Colonic mucosa (tissue), 4 donors: ENCODE results near the gene ARHGAP27. TPM values are rescaled to one million over a fixed set of nuclear protein-coding genes. Genes with fewer than 3 reads are reported as not detected.
"Not testable (repeated sequence)": the region's sequence is repeated elsewhere in the genome, so short reads cannot be mapped to it uniquely, and the experiment has no call there.

Experiments used
- DNase-seq: peaks from one replicate; pipeline ENCODE4 v3.0.0-alpha.2; 2020
- H3K27ac ChIP-seq: fragments of 200-600 bp; one replicate; pipeline ENCODE4 v1.8.0; 2021
- H3K27me3 ChIP-seq: fragments of 200-600 bp; one replicate; pipeline ENCODE4 v1.8.0; 2021
- H3K36me3 ChIP-seq: fragments of 200-600 bp; one replicate; pipeline ENCODE4 v1.8.0; 2021
- H3K4me1 ChIP-seq: fragments of 200-600 bp; one replicate; pipeline ENCODE4 v1.8.0; 2021; ENCODE audit warnings: mild to moderate bottlenecking
- H3K4me3 ChIP-seq: fragments of 200-600 bp; one replicate; pipeline ENCODE4 v1.8.0; 2021
- H3K9ac ChIP-seq, 2 donors: one replicate each; pipeline ENCODE4 v1.7.0; 2013; ENCODE audit warnings: control low read depth in 2 of 2, low read depth in 2 of 2, low read length in 2 of 2
- H3K9me3 ChIP-seq: fragments of 200-600 bp; one replicate; pipeline ENCODE4 v1.8.0; 2021
- intact Hi-C: fragments of 100-400 bp; cut with DNase I; formaldehyde crosslinking; loops from one replicate; pipeline ENCODE4 v1.14.1; 2022
- total RNA-seq, 2 donors: library from RNA; stranded (reverse); fragmentation: NEBNext Ultra II Directional in 1 of 2; extraction: Animal tissue kit (Norgen Biotek cat#: 25700) in 1 of 2; gene quantifications; one replicate each; pipeline ENCODE4 v1.2.1, GENCODE V29; 2021
- TF ChIP-seq, protein P1 (sequence below): fragments of 200-600 bp; IDR thresholded peaks from one replicate; pipeline ENCODE4 v1.8.0; 2022; ENCODE audit warnings: antibody characterized with exemption, mild to moderate bottlenecking
- donor health status: healthy.
- donor health status: DM: no; HTN: no; CAD: no.
- donor health status: DM: no; HTN: no; CAD: no.

The ARHGAP27 gene
- total RNA-seq, 2 donors from 2014 or later: 107 to 165 TPM

DNA sequence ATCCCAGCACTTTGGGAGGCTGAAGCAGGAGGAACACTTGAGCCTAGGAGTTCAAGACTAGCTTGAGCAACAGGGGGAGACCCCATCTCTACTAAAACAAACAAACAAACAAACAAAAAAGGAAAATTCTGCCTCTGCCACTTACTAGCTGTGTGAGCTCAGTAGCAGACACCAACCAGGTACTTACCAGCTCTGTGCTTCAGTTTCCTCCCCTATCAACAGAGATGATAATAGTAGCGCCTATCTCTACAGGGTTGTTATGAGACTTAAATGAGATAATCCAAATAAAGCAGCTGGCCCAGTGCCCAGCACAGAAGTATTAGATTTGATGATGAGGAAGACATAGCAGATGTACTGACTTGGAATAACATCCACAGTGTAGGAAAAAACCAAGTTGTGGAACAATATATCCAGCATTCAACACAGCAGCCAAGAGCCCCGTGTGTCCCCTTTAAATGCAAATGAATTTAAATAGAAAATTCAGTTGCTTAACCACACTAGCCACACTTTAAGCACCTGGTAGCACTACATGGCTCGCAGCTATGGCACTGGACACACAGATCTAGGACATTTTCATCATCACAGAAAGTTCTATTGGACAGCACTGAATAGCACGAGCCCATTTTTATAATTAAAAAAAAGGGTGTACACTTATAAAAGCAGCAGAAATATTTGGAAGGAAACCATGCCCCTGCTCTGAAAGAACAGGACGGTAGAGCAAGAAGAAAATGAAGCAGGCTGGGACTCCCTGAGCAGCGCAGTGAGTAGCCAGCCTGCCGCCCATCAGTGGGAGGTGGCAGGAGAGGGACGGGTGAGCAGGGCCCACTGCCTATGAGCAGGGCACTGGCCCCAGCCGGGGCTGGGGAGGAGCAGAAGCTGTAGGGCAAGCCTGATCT lies 19.9 kb upstream of the ARHGAP27 start:
- H3K9me3 ChIP-seq, H3K9ac ChIP-seq, H3K27me3 ChIP-seq, DNase-seq, H3K4me1 ChIP-seq, H3K4me3 ChIP-seq, intact Hi-C loops, H3K36me3 ChIP-seq, H3K27ac ChIP-seq: not testable (repeated sequence)

DNA sequence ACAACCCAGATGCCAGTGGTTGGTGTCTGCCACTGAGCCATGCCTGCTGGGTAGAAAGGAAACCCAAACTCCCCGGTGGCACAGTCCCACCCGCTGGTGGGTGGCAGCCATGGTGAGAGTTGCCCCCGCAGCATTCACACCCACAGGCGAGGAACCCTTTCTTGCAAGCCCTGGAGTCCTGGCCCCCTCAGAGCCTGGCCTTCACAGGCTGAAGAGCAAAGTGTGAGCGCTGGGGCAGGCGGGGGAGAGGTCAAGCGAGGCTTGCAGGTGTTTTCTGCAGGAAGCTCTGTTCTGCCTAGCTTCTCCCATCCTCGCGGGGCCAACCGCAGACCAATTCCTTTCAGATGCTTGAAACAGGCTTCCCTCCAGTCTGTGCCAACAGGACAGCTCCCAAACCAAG lies 19.0 kb upstream of the ARHGAP27 start:
- H3K27ac ChIP-seq, H3K4me1 ChIP-seq, intact Hi-C loops, H3K27me3 ChIP-seq, DNase-seq, H3K4me3 ChIP-seq, H3K36me3 ChIP-seq, H3K9me3 ChIP-seq, H3K9ac ChIP-seq: not testable (repeated sequence)

DNA sequence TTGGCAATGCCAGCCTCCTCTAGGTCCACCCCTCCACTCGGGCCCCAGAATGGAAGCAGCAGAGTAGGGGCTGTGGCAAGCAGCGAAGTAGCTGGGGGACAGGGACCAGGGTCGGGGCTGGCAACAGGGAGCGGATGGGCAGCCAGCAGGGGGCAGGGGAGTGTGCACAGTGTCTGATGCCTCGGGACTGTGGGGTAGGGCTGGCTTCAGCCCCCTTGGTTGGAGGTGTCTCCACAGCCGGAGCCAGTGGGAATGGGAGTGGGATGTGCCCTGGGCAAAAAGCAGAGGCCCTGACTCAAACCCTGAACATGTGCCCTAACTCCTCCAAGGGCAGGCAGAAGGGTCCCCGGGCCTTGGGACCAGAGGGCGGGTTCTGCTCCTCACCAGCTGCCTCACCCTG lies 18.5 kb upstream of the ARHGAP27 start:
- no peak overlapping the region for H3K27ac ChIP-seq
- intact Hi-C loops: no loop called here
- no peaks in the 10 kb centered on the region for H3K27me3 ChIP-seq
- TF ChIP-seq, protein P1, sequence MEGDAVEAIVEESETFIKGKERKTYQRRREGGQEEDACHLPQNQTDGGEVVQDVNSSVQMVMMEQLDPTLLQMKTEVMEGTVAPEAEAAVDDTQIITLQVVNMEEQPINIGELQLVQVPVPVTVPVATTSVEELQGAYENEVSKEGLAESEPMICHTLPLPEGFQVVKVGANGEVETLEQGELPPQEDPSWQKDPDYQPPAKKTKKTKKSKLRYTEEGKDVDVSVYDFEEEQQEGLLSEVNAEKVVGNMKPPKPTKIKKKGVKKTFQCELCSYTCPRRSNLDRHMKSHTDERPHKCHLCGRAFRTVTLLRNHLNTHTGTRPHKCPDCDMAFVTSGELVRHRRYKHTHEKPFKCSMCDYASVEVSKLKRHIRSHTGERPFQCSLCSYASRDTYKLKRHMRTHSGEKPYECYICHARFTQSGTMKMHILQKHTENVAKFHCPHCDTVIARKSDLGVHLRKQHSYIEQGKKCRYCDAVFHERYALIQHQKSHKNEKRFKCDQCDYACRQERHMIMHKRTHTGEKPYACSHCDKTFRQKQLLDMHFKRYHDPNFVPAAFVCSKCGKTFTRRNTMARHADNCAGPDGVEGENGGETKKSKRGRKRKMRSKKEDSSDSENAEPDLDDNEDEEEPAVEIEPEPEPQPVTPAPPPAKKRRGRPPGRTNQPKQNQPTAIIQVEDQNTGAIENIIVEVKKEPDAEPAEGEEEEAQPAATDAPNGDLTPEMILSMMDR: no peak
- H3K36me3 ChIP-seq: no peaks in the 10 kb centered on the region
- H3K9me3 ChIP-seq: no peaks in the 10 kb centered on the region
- DNase-seq: no peak
- no peak overlapping the region for H3K4me3 ChIP-seq
- no peak overlapping the region for H3K9ac ChIP-seq
- H3K4me1 ChIP-seq: peaks cover 5% of the 10 kb centered on the region

DNA sequence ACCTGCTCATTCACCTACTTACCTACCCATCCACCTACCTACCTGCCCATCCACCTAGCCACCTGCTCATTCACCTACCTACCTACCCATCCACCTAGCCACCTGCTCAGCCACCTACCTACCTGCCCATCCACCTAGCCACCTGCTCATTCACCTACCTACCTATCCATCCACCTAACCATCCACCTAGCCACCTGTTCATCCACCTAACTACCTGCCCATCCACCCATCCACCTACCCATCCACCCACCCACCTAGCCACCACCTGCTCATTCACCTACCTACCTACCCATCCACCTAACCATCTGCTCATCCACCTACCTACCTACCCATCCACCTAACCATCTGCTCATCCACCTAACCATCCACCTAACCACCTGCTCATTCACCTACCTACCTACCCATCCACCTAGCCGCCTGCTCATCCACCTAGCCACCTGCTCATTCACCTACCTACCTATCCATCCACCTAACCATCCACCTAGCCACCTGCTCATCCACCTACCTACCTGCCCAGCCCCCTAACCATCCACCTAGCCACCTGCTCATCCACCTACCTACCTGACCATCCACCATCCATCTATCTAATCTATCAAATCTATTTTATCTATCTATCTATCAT lies 17.1 kb upstream of the ARHGAP27 start:
- DNase-seq, intact Hi-C loops, H3K27me3 ChIP-seq, H3K9me3 ChIP-seq, H3K4me1 ChIP-seq, H3K36me3 ChIP-seq, H3K4me3 ChIP-seq, H3K27ac ChIP-seq, H3K9ac ChIP-seq: not testable (repeated sequence)

DNA sequence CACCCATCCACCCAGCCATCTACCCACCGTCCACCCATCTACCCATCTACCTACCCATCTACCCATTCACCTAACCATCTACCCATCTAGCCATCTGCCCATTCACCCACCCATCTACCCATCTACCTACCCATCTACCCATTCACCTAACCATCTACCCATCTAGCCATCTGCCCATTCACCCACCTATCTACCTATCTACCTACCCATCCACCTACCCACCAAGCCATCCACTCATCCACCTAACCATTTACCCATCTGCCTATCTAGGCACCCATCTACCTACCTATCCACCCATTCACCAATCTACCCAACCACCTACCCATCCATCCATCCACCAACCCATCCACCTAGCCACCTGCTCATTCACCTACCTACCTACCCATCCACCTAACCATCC lies 16.6 kb upstream of the ARHGAP27 start:
- H3K9ac ChIP-seq, H3K27me3 ChIP-seq, DNase-seq, H3K36me3 ChIP-seq, H3K9me3 ChIP-seq, H3K4me1 ChIP-seq, intact Hi-C loops, H3K4me3 ChIP-seq: not testable (repeated sequence)
- peak overlapping the region; percentile 76 for H3K27ac ChIP-seq

DNA sequence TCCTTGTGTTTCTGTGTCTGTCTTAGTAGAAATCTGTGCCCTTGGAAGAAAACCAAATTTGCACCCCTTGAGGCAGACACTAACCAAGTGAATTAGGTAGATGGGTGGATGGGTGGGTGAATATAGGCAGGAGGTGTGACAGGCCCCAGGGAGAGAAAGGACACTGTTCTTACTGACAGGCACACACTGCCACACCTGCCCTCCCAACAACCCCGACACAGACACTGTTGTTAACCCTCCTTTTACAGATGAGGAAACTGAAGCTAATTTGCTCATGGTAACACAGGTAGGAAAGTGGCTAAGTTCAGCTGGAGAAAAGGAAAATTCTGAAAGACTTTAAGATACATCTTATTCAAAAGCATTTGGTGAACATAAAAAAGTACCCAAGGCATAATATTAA lies 15.8 kb upstream of the ARHGAP27 start:
- DNase-seq, H3K4me3 ChIP-seq, H3K36me3 ChIP-seq, H3K27me3 ChIP-seq, intact Hi-C loops, H3K9me3 ChIP-seq, H3K9ac ChIP-seq, H3K4me1 ChIP-seq: not testable (repeated sequence)
- peak overlapping the region; percentile 76 for H3K27ac ChIP-seq

DNA sequence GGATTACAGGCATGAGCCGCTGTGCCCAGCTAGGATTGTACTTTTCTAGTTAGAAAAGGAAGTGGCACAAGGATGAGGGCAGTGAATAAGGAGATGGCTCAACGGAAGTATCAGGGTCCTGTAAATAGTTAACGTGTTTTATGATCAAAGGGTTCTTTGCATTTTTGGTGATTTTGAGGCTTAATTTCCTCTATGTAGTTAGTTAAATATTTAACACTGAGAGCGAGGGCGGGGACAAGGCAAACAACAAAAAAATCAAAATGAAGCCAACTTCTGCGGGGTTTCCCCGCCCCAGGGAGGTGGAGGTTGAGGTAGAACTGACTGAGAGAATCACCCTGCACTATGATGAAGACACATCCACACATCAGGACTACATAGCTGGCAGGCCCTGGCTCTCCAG lies 15.4 kb upstream of the ARHGAP27 start:
- H3K36me3 ChIP-seq, H3K9me3 ChIP-seq, intact Hi-C loops, H3K4me3 ChIP-seq, H3K27me3 ChIP-seq, H3K9ac ChIP-seq, H3K4me1 ChIP-seq: not testable (repeated sequence)
- peak overlapping the region; percentile 76 for H3K27ac ChIP-seq
- peak; percentile 78 for DNase-seq

DNA sequence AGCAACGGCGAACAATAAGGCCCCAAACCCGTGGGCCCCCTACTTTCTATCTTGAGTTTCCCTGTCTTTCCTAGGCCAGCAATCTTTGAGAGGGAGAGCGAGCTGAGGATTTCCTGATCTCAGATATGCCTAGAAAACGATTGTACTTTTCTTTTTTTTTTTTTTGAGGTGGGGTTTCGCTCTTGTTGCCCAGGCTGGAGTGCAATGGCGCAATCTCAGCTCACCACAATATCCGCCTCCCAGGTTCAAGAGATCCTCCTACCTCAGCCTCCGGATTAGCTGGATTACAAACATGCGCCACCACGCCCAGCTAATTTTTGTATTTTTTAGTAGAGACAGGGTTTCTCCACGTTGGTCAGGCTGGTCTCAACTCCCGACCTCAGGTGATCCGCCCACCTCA lies 15.0 kb upstream of the ARHGAP27 start:
- H3K27me3 ChIP-seq, DNase-seq, H3K9me3 ChIP-seq, H3K9ac ChIP-seq, H3K36me3 ChIP-seq, H3K4me3 ChIP-seq, intact Hi-C loops, H3K4me1 ChIP-seq: not testable (repeated sequence)
- peak overlapping the region; percentile 76 for H3K27ac ChIP-seq

DNA sequence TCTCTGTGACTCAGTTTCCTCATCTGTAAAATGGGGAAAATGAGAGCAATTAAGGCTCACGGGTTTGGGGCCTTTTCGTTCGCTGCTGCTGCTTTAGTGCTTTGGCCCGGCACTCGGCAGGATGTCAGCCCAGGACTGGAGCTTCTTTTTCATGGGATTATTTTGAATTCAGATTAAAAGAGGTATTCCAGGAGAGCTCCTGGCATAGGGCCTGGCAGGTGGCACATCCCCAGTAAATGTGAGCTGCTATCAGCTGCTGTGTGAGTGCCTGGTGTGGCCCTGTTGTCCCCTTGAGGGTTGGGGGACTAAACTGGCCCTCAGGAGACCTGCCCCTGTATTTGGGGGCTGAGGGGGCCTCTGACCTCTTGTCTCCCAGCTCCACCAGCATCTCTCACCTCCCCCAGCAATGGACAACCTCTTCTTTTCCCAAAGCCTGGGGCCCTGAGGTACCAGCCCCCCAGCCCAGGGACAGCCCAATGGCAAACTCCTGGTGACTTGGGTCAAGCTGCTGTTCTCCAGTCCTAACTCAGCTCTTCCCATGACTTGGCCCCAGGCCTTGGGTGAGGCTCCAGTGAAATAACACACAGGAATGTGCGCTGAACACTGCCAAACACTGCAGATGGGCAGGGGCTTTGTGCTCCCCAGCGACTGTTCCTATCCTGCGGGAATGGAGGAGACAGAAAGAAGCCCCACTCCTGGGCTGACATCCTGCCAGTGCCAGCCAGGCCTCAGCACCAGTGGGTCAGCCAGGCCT lies 14.4 kb upstream of the ARHGAP27 start:
- H3K27me3 ChIP-seq, H3K9me3 ChIP-seq, intact Hi-C loops, H3K9ac ChIP-seq, H3K4me3 ChIP-seq, DNase-seq, H3K36me3 ChIP-seq, H3K4me1 ChIP-seq: not testable (repeated sequence)
- H3K27ac ChIP-seq: peak overlapping the region; percentile 76

DNA sequence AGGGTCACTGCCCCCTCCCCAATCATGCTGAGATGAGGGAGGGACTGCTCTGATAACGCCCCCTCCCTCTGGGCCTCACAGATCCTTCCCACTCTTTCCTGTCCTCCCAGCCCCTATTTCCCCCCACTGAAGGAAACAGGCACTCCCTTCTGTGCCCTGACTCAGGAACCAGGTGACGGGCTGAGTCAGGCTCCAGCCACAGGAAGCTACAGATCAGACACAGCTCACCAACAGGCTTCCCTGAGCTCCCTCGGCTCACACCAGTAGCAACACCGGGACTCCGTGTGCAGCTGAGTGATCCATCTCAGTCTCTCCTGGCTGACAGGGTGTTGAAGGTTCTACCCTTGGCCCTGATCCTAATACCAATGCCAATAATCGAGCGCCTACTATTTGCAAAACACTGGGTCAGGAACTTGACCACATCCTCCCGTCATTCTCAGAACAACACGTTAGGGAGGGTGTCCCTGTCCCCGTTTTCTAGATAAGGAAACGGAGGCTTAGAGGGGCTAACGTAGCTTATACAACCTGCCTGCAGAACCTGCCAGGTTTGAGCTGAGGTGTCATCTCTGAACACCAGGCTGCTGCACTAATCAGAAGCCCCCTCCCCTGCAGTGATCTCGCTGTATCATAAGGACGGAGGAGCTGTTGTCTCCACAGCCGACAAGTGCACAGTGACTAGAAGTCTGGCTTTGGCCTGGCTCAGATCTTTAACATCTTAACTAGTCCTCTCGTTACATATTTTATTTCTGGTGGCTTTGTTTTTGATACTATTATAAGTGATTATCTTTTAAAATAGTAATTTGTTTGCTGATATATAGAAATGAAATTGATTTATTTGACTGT lies 13.5 kb upstream of the ARHGAP27 start:
- H3K36me3 ChIP-seq, DNase-seq, H3K4me3 ChIP-seq, intact Hi-C loops, H3K9me3 ChIP-seq, H3K27me3 ChIP-seq, H3K4me1 ChIP-seq, H3K27ac ChIP-seq: not testable (repeated sequence)
- peak overlapping the region in 1 of 2 donors; percentile 26 for H3K9ac ChIP-seq

DNA sequence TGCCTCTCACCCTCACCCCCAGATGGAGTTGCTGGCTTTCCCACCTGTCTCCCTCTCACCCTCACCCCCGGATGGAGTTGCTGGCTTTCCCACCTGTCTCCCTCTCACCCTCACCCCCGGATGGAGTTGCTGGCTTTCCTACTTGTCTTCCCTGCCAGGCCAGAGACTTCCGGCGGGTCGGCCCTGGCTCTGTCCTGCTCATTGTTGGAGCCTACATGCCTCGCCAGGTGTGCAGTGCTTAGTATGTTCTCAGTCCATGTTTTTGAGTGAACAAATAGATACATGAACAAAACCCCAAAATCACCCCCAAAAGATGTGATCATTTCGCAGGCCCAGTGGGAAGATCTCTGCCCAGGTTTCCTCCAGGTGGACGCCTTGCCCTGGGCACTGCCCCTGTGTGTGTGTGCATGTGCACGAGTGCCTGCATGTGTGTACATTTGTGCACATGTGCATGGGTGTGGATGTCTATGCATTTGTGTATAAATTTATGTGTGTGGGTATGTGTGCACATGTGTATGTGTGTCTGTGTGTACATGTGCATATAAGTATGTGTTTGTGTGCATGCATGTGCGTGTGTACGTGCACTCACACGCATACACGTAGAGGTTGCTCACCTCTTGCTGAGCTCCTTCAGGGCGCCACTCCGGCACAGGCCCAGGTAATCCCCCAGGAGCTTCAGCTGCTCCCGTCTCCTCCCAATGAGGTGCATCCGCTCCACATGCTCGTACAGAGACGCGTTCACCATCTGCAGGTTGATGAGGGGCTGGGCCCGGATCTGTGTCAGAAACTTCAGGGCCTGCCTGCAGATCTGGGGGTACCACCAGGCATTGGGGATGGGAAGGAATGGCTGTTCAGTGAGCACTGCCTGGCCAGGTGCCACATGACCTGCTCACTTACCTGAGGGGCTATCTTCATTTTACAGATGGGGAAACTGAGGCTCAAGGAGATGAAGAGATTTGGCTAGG lies 12.5 kb upstream of the ARHGAP27 start:
- H3K27ac ChIP-seq, H3K9me3 ChIP-seq, intact Hi-C loops, H3K4me1 ChIP-seq, H3K27me3 ChIP-seq, H3K4me3 ChIP-seq, H3K36me3 ChIP-seq, DNase-seq, H3K9ac ChIP-seq: not testable (repeated sequence)
